Measurements from ENCODE around the gene ATG2B. TPM values are rescaled to one million over a fixed set of nuclear protein-coding genes. Genes with fewer than 3 reads are reported as not detected.

Gene ATG2B
- total and polyA plus RNA-seq, 9 of the 15 experiments (the other 6 are each of a cell fraction or from before 2014, with no cell fraction given), result 0.83 to 12.9 (median 8.7) TPM

DNA sequence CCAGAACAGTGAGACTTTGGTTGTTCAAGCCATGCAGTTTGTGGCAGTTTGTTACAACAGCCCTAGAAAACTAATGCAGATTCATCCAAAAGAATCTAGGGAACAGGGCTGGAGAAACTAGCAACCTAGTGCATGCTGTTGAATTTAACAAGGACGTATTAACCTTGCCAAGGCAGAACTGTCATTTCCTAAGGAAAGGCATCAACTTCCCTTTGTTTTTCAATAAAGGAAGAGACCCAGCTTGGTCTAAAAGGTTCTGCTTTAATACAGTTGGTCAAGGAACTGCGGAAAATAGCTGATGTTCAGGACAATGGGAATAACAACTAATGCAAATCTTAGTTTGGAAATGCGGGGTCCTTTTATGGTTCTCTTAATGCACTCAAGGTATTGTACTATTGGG is 40.3 kb upstream of the ATG2B start:
- ChIA-PET POLR2A (interaction anchor here (0.7 kb wide), 1 partner anchor 10 kb away, joined by 6 read pairs; no protein-coding TSS in a partner anchor), CTCF (ENCODE audit: low intra/inter-chr PET ratio) (no interaction called here)
- no peak overlapping the region for H3K4me2 ChIP-seq (ENCODE audit: insufficient read depth, low read length)
- no peaks in the 10 kb centered on the region for H3K9me1 ChIP-seq (ENCODE audit: control insufficient read depth, insufficient read depth, low read length)
- H3K27me3 ChIP-seq (ENCODE audit: control insufficient read depth in 2 of 2, insufficient read depth in 2 of 2, low read length in 2 of 2), result no peaks in the 10 kb centered on the region
- no peaks in the 10 kb centered on the region for H3K9me3 ChIP-seq (replicated peaks; ENCODE audit: control insufficient read depth, insufficient read depth, low read depth, low read length)
- no peak overlapping the region for H3K9ac ChIP-seq (ENCODE audit: insufficient read depth in 1 of 2, low read depth in 2 of 2, low read length in 2 of 2)
- no TSS peak for BruUV-seq (replicated peaks)
- DNase-seq (ENCODE audit: extremely low read depth in 1 of 4, low spot score in 3 of 4) (no peak), FAIRE-seq (no peak), ATAC-seq (no peak)
- WGBS (ENCODE audit: insufficient coverage, low coverage, missing lambda C conversion rate), result 53% methylated on average over 3 of the region's 3 CpGs
- H3K4me3 ChIP-seq, result no peak overlapping the region
- in situ Hi-C loops (cut with MboI), result loop anchor here (25.0 kb wide), 1 partner anchor 841 kb away; no protein-coding TSS in a partner anchor
- peaks cover 11 to 15% of the 10 kb centered on the region in 2 experiments; a peak in 3 of 5 replicates for H3K4me1 ChIP-seq (replicated peaks in 1 of 2; ENCODE audit: control insufficient read depth in 2 of 2, insufficient read depth in 2 of 2, low read length in 2 of 2)
- no peaks in the 10 kb centered on the region for H3K79me2 ChIP-seq (ENCODE audit: control insufficient read depth, insufficient read depth, low read length)
- H3K27ac ChIP-seq (ENCODE audit: extremely low read depth, low read depth, low read length), result no peak overlapping the region
- intact Hi-C loops (cut with micrococcal nuclease), result no loop called here
- H2AFZ ChIP-seq (ENCODE audit: low read depth, low read length), result no peak overlapping the region
- no peaks in the 10 kb centered on the region for H4K20me1 ChIP-seq (replicated peaks; ENCODE audit: control insufficient read depth, insufficient read depth, low read length)
- TF ChIP-seq TBP (optimal IDR thresholded peaks at IDR 0.05; ENCODE audit: low read depth, low read length), result no peak
- TF ChIP-seq SMC3 (conservative IDR thresholded peaks at IDR 0.05; ENCODE audit: insufficient read depth, low read depth, low read length), result no peak
- TF ChIP-seq SRSF7 (optimal IDR thresholded peaks at IDR 0.05; ENCODE audit: low read depth, low read length), result no peak
- no peak for TF ChIP-seq ETV6 (IDR thresholded peaks at IDR 0.05; ENCODE audit: borderline replicate concordance in 1 of 2, low read depth in 2 of 2, low read length in 1 of 2)
- TF ChIP-seq ETV6 (CRISPR knock-in tag; IDR thresholded peaks at IDR 0.05; ENCODE audit: borderline replicate concordance), result no peak
- TF ChIP-seq, protein P1, sequence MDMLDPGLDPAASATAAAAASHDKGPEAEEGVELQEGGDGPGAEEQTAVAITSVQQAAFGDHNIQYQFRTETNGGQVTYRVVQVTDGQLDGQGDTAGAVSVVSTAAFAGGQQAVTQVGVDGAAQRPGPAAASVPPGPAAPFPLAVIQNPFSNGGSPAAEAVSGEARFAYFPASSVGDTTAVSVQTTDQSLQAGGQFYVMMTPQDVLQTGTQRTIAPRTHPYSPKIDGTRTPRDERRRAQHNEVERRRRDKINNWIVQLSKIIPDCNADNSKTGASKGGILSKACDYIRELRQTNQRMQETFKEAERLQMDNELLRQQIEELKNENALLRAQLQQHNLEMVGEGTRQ (CRISPR knock-in tag; IDR thresholded peaks at IDR 0.05), result no peak
- TF ChIP-seq KLF13 (tag; IDR thresholded peaks at IDR 0.05; ENCODE audit: borderline replicate concordance, low read depth), result no peak
- no peak for TF ChIP-seq SRSF3 (IDR thresholded peaks at IDR 0.05; ENCODE audit: insufficient read depth, low read length)
- TF ChIP-seq SREBF2 (CRISPR knock-in tag; IDR thresholded peaks at IDR 0.05), result no peak
- no peak for TF ChIP-seq MTF1 (CRISPR knock-in tag; IDR thresholded peaks at IDR 0.05; ENCODE audit: borderline replicate concordance)
- TF ChIP-seq NR2C2 (CRISPR knock-in tag; IDR thresholded peaks at IDR 0.05), result no peak
- TF ChIP-seq NR2C2 (tag; IDR thresholded peaks at IDR 0.05), result no peak
- no peak for TF ChIP-seq POLR2G (IDR thresholded peaks at IDR 0.05; ENCODE audit: low read depth, low read length)
- no peak for TF ChIP-seq MBD2 (IDR thresholded peaks at IDR 0.05; ENCODE audit: borderline replicate concordance, low read depth)
- no peak for TF ChIP-seq POLR3G (IDR thresholded peaks at IDR 0.05; ENCODE audit: extremely low read depth, insufficient read length, insufficient replicate concordance)
- TF ChIP-seq DMBX1 (CRISPR knock-in tag; IDR thresholded peaks at IDR 0.05; ENCODE audit: borderline replicate concordance), result no peak
- TF ChIP-seq NR1H2 (CRISPR knock-in tag; IDR thresholded peaks at IDR 0.05), result no peak
- no peak for TF ChIP-seq PHB2 (IDR thresholded peaks at IDR 0.05; ENCODE audit: low read depth)
- no peak for TF ChIP-seq DDX20 (tag; IDR thresholded peaks at IDR 0.05; ENCODE audit: low read depth)
- H3K36me3 ChIP-seq (ENCODE audit: control insufficient read depth, insufficient read depth, low read length), result no peaks in the 10 kb centered on the region
